ENCODE data around the gene CDH8. TPM values are rescaled to one million over a fixed set of nuclear protein-coding genes. Genes with fewer than 3 reads are reported as not detected.

The CDH8 gene
- total RNA-seq, 1 donor from 2014 or later = 0.98 TPM

- Histone ChIP-seq H3K9me3 (no peaks in the 10 kb centered on the region), H3K4me3 (peak overlapping the region; percentile 20 to 24), H3K36me3 (no peaks in the 10 kb centered on the region), H3K4me1 (peaks cover 13% of the 10 kb centered on the region), H3K27ac (no peak overlapping the region), H3K27me3 (no peaks in the 10 kb centered on the region)
- DNase-seq (ENCODE audit: extremely low spot score in 2 of 2) = no peak
- intact Hi-C loops (cut with DNase I) = no loop called here
- no peak for TF ChIP-seq CTCF (IDR thresholded peaks at IDR 0.05)
- no peak for TF ChIP-seq POLR2A (IDR thresholded peaks at IDR 0.05)
- no peak for TF ChIP-seq POLR2AphosphoS5 (IDR thresholded peaks at IDR 0.05; ENCODE audit: insufficient read depth in 1 of 2, low read depth in 1 of 2)
These were observed 1.8 kb downstream of the CDH8 start for GRCh38 chr16:62034231-62035114.

- H3K4me3 ChIP-seq = no peak overlapping the region
- H3K9me3 ChIP-seq = no peaks in the 10 kb centered on the region
- DNase-seq (ENCODE audit: extremely low spot score in 2 of 2) = no peak
- intact Hi-C loops (cut with DNase I) = no loop called here
- no peaks in the 10 kb centered on the region for H3K36me3 ChIP-seq
- peaks cover 13% of the 10 kb centered on the region for H3K4me1 ChIP-seq
- H3K27me3 ChIP-seq = no peaks in the 10 kb centered on the region
- TF ChIP-seq CTCF (IDR thresholded peaks at IDR 0.05) (no peak), POLR2A (IDR thresholded peaks at IDR 0.05) (no peak), POLR2AphosphoS5 (IDR thresholded peaks at IDR 0.05; ENCODE audit: insufficient read depth in 1 of 2, low read depth in 1 of 2) (no peak)
- no peak overlapping the region for H3K27ac ChIP-seq
These were observed 3.2 kb downstream of the CDH8 start for GRCh38 chr16:62033065-62033464.

GRCh38 chr16:62029947-62030346, 6.3 kb downstream of the CDH8 start:
- H3K36me3 ChIP-seq = no peaks in the 10 kb centered on the region
- no peak for TF ChIP-seq POLR2AphosphoS5 (IDR thresholded peaks at IDR 0.05; ENCODE audit: insufficient read depth in 1 of 2, low read depth in 1 of 2)
- no peak for TF ChIP-seq CTCF (IDR thresholded peaks at IDR 0.05)
- DNase-seq (ENCODE audit: extremely low spot score in 2 of 2) = no peak
- no peak overlapping the region for H3K27ac ChIP-seq
- H3K27me3 ChIP-seq = no peaks in the 10 kb centered on the region
- H3K4me3 ChIP-seq = no peak overlapping the region
- intact Hi-C loops (cut with DNase I) = no loop called here
- H3K4me1 ChIP-seq = peaks cover 1% of the 10 kb centered on the region
- H3K9me3 ChIP-seq = no peaks in the 10 kb centered on the region

GRCh38 chr16:62022688-62023087, 13.6 kb downstream of the CDH8 start:
- Histone ChIP-seq H3K9me3 (no peaks in the 10 kb centered on the region), H3K4me1 (no peaks in the 10 kb centered on the region), H3K4me3 (no peak overlapping the region), H3K27ac (no peak overlapping the region), H3K36me3 (no peaks in the 10 kb centered on the region), H3K27me3 (no peaks in the 10 kb centered on the region)
- intact Hi-C loops (cut with DNase I) = no loop called here
- no peak for TF ChIP-seq POLR2AphosphoS5 (IDR thresholded peaks at IDR 0.05; ENCODE audit: insufficient read depth in 1 of 2, low read depth in 1 of 2)
- TF ChIP-seq POLR2A (IDR thresholded peaks at IDR 0.05) = no peak
- no peak for TF ChIP-seq CTCF (IDR thresholded peaks at IDR 0.05)
- DNase-seq (ENCODE audit: extremely low spot score in 2 of 2) = no peak

GRCh38 chr16:62021161-62021581, 15.1 kb downstream of the CDH8 start:
- no peak overlapping the region for H3K27ac ChIP-seq
- TF ChIP-seq CTCF (IDR thresholded peaks at IDR 0.05) = no peak
- no peak for TF ChIP-seq POLR2AphosphoS5 (IDR thresholded peaks at IDR 0.05; ENCODE audit: insufficient read depth in 1 of 2, low read depth in 1 of 2)
- TF ChIP-seq POLR2A (IDR thresholded peaks at IDR 0.05) = no peak
- no peak overlapping the region for H3K4me3 ChIP-seq
- intact Hi-C loops (cut with DNase I) = no loop called here
- H3K9me3 ChIP-seq = no peaks in the 10 kb centered on the region
- no peaks in the 10 kb centered on the region for H3K4me1 ChIP-seq
- H3K36me3 ChIP-seq = no peaks in the 10 kb centered on the region
- no peaks in the 10 kb centered on the region for H3K27me3 ChIP-seq
- no peak for DNase-seq (ENCODE audit: extremely low spot score in 2 of 2)

Measured in vagina (tissue), 2 donors.